ENCODE measurements around the gene CHKB.

The CHKB gene

DNA sequence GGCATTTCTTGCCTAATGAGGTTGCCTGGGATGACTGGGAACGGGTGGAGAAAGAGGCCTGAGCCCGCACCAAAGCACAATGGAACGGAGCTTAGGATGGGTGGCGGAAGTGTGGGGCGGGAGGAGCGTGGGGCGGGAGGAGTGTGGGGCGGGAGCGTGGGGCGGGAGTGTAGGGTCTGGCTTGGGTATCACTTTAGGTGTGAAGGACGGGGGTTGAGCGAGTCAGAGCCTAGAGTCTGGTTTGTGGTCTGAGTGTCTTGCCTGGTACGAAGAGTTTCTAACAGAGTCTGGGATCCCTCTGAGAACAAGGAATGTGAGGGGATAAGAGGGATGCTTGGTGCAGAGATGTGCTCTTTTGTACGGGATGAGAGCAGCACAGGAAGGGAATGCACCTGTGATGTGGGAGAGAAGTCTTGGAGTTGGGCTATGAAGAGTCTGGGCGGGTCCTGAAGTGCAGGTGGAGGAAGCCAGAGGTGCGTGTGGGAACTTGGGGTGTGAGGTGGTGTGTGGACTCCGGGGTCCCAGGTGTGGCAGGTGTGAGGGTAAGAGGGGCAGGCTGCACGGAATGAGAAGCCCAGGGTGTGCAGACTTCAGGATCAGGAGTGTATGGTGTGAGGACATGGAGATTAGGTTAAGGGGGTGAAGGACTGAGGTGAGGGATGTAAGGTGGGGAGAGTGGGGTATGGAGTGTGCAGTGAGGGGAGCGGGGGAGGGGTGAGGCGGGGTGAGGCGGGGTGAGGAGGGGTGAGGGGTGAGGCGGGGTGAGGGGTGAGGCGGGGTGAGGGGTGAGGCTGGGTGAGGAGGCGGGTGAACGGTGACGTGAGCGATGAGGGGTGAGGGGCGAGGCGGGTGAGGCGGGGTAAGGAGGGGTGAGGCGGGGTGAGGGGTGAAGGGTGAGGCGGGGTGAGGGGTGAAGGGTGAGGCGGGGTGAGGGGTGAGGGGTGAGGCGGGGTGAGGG is 21.0 kb downstream of the CHKB start:
- Histone ChIP-seq H3K36me3 (ENCODE audit: control insufficient read depth in 2 of 2, insufficient read depth in 1 of 2, low read length in 2 of 2) (no peaks in the 10 kb centered on the region), H3K4me1 (ENCODE audit: control insufficient read depth, insufficient read depth, low read length) (0 out of 2 replicates have a peak, but pooled peaks cover 2% of the 10 kb centered on the region), H3K9me3 (ENCODE audit: control insufficient read depth, insufficient read depth, low read depth, low read length) (no peaks in the 10 kb centered on the region), H3K4me3 (ENCODE audit: low read depth, low read length) (no peak overlapping the region), H3K27ac (ENCODE audit: extremely low read depth, low read depth, low read length) (no peak overlapping the region)
- TF ChIP-seq OSR2 (tag by site-specific recombination; IDR thresholded peaks at IDR 0.05) = no peak
- peak; percentile 81 for TF ChIP-seq KLF1 (tag by site-specific recombination; IDR thresholded peaks at IDR 0.05)
- 0 out of 2 replicates have a peak, but pooled peaks have one; percentile 9 for TF ChIP-seq EGR2 (tag by site-specific recombination; IDR thresholded peaks at IDR 0.05; ENCODE audit: low read depth)
- TF ChIP-seq SP2 (tag by site-specific recombination; IDR thresholded peaks at IDR 0.05) = peak; percentile 40; the same call in 1 of the 2 replicates
- TF ChIP-seq KLF8 (tag by site-specific recombination; IDR thresholded peaks at IDR 0.05) = peak; percentile 70; the same call in 1 of the 2 replicates
- POLR2A ChIA-PET = interaction anchor here (0.6 to 1.3 kb wide), 3 partner anchors 13 to 60 kb away, joined by 3 to 4 read pairs (median 3); no protein-coding TSS in a partner anchor
- CTCF ChIA-PET = interaction anchor here (0.7 to 1.6 kb wide), 2 partner anchors 13 to 36 kb away, joined by 3 to 4 read pairs; partner anchors contain the start of gene SCO2

DNA sequence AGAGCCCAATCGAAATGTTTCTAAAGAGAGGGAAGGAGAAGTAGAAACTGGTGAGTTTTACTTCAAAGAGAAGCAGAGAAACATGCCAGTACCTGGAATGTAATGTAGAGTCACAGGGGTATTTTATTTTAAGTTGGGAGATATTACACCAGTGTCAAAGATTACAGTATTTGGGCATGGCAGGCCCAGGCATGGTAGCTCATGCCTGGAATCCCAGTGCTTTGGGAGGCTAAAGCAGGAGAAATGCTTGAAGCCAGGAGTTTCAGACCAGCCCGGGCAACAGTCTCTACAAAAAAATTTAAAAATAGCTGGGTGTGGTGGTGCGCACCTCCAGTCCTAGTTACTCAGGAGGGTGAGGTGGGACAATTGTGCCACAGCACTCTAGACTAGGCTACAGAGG is 22.6 kb downstream of the CHKB start:
- Histone ChIP-seq H3K4me1 (ENCODE audit: control insufficient read depth, insufficient read depth, low read length) (0 out of 2 replicates have a peak, but pooled peaks cover 2% of the 10 kb centered on the region), H3K36me3 (ENCODE audit: control insufficient read depth in 2 of 2, insufficient read depth in 1 of 2, low read length in 2 of 2) (no peaks in the 10 kb centered on the region), H3K4me3 (ENCODE audit: low read depth, low read length) (no peak overlapping the region), H3K9me3 (ENCODE audit: control insufficient read depth, insufficient read depth, low read depth, low read length) (no peaks in the 10 kb centered on the region), H3K27ac (ENCODE audit: extremely low read depth, low read depth, low read length) (no peak overlapping the region)
- CTCF ChIA-PET = interaction anchor here (0.6 to 1.6 kb wide), 4 partner anchors 15 to 128 kb away, joined by 3 to 7 read pairs (median 4); partner anchors contain the start of genes KLHDC7B and SCO2
- TF ChIP-seq ZNF610 (tag by site-specific recombination; IDR thresholded peaks at IDR 0.05; ENCODE audit: borderline replicate concordance) = no peak
- no peak for TF ChIP-seq OSR2 (tag by site-specific recombination; IDR thresholded peaks at IDR 0.05)
- TF ChIP-seq, protein P1, sequence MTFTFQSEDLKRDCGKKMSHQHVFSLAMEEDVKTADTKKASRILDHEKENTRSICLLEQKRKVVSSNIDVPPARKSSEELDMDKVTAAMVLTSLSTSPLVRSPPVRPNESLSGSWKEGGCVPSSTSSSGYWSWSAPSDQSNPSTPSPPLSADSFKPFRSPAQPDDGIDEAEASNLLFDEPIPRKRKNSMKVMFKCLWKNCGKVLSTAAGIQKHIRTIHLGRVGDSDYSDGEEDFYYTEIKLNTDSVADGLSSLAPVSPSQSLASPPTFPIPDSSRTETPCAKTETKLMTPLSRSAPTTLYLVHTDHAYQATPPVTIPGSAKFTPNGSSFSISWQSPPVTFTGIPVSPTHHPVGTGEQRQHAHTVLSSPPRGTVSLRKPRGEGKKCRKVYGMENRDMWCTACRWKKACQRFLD (tag by site-specific recombination; IDR thresholded peaks at IDR 0.05) = no peak
- TF ChIP-seq ZNF274 (IDR thresholded peaks at IDR 0.05; ENCODE audit: low read length) = no peak
- TF ChIP-seq ZNF274 (tag by site-specific recombination; IDR thresholded peaks at IDR 0.05; ENCODE audit: borderline replicate concordance) = no peak
- TF ChIP-seq ZXDB (tag by site-specific recombination; IDR thresholded peaks at IDR 0.05) = no peak
- TF ChIP-seq ZNF530 (tag by site-specific recombination; IDR thresholded peaks at IDR 0.05; ENCODE audit: low read depth) = no peak
- TF ChIP-seq, protein P2, sequence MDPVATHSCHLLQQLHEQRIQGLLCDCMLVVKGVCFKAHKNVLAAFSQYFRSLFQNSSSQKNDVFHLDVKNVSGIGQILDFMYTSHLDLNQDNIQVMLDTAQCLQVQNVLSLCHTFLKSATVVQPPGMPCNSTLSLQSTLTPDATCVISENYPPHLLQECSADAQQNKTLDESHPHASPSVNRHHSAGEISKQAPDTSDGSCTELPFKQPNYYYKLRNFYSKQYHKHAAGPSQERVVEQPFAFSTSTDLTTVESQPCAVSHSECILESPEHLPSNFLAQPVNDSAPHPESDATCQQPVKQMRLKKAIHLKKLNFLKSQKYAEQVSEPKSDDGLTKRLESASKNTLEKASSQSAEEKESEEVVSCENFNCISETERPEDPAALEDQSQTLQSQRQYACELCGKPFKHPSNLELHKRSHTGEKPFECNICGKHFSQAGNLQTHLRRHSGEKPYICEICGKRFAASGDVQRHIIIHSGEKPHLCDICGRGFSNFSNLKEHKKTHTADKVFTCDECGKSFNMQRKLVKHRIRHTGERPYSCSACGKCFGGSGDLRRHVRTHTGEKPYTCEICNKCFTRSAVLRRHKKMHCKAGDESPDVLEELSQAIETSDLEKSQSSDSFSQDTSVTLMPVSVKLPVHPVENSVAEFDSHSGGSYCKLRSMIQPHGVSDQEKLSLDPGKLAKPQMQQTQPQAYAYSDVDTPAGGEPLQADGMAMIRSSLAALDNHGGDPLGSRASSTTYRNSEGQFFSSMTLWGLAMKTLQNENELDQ (tag by site-specific recombination; IDR thresholded peaks at IDR 0.05; ENCODE audit: low read depth) = no peak
- no peak for TF ChIP-seq ZNF214 (tag by site-specific recombination; IDR thresholded peaks at IDR 0.05; ENCODE audit: borderline replicate concordance)
- TF ChIP-seq, protein P3, sequence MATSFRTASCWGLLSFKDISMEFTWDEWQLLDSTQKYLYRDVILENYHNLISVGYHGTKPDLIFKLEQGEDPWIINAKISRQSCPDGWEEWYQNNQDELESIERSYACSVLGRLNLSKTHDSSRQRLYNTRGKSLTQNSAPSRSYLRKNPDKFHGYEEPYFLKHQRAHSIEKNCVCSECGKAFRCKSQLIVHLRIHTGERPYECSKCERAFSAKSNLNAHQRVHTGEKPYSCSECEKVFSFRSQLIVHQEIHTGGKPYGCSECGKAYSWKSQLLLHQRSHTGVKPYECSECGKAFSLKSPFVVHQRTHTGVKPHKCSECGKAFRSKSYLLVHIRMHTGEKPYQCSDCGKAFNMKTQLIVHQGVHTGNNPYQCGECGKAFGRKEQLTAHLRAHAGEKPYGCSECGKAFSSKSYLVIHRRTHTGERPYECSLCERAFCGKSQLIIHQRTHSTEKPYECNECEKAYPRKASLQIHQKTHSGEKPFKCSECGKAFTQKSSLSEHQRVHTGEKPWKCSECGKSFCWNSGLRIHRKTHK (tag by site-specific recombination; IDR thresholded peaks at IDR 0.05) = no peak
- no peak for TF ChIP-seq ZNF626 (tag by site-specific recombination; IDR thresholded peaks at IDR 0.05)
- no peak for TF ChIP-seq WT1 (tag by site-specific recombination; IDR thresholded peaks at IDR 0.05)
- TF ChIP-seq ZNF660 (tag by site-specific recombination; IDR thresholded peaks at IDR 0.05) = no peak
- no peak for TF ChIP-seq ZNF37A (tag by site-specific recombination; IDR thresholded peaks at IDR 0.05)
- TF ChIP-seq ZBTB48 (tag by site-specific recombination; IDR thresholded peaks at IDR 0.05) = no peak
- TF ChIP-seq ZNF585B (tag by site-specific recombination; IDR thresholded peaks at IDR 0.05) = no peak
- no peak for TF ChIP-seq TRIM28 (IDR thresholded peaks at IDR 0.05; ENCODE audit: borderline replicate concordance, low read length)
- POLR2A ChIA-PET = interaction anchor here (1.3 kb wide), 1 partner anchor 15 kb away, joined by 3 read pairs; no protein-coding TSS in a partner anchor
